GM18870 (cell line): Measurements from ENCODE around the gene RHOB.
"Not testable (repeated sequence)": the region's sequence is repeated elsewhere in the genome, so short reads cannot be mapped to it uniquely, and the experiment has no call there.

Experiments
- ATAC-seq: cut with Tn5 transposase; IDR thresholded peaks from one replicate; pipeline ENCODE4 v1.9.1; 2021; ENCODE audit warnings: moderate library complexity; ENCODE audit not compliant: unreplicated experiment

Gene RHOB

DNA sequence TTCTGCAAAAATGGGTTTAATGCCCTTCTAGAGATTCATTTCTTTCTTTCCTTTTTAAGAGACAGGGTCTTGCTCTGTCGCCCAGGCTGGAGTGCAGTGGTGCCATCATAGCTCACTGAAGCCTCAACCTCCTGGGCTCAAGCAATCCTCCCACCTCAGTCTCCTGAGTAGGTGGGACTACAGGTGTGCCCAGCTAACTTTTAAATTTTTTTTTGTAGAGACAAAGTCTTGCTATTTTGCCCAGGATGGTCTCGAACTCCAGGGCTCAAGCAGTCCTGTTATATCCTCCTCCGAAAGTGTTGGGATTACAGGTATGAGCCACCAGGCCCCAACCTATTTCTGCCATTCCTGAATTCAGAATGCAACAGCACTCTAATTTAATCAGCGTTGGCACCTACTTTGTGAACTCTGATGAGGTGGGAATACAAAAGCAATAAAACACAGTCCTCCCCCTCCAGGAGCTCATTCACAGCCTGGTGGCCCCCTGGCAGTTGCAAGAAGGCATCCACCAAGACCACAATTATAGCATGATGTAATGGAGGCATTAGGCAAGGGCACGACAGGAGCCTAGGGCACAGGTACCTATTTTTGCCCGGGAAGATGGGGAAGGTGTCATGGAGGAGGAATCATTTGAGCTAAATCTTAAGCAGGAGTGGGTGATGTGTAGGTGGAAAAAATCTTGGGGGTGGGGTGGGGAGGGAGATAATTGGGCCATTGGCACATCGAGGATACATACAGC is 5.1 kb downstream of the RHOB start:
- no peak for ATAC-seq

DNA sequence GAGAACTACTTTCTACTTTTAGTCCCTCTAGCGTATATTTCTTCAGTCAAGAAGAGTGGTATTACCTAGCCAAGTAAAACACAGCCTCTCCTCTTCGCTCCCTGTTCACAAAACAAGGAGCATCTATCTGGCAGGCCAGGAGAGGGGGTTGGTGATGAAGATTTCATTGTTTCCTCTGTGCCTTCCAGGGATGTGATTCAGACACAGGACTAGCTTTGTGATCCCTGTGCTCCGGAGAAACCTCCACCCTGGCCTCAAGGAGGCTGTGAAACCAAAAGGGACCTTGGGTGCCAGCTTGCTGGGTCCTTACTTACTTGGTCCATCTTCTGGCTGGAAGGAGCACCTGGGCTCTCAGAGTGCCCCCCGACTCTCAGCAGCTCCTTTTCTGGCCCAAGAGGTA is 5.7 kb downstream of the RHOB start:
- ATAC-seq = no peak

DNA sequence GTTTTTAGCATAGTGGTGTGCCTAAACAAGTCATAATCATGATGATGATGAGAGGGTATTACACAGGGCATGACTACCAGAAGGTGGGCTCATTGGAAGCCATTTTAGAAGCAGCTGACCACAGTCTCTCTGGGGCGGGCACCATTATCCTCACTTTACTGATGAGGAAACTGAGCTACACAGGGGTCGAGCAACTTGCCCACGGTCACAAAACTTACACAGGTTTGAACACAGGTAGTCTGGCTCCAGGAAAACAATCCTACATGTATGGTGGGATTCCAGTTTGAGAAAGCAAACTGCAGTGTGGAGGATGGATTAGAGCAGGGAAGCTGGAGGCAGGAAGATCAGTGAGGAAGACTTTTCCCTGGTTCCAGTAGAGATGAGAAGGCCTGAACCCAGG is 6.2 kb downstream of the RHOB start:
- ATAC-seq = no peak

DNA sequence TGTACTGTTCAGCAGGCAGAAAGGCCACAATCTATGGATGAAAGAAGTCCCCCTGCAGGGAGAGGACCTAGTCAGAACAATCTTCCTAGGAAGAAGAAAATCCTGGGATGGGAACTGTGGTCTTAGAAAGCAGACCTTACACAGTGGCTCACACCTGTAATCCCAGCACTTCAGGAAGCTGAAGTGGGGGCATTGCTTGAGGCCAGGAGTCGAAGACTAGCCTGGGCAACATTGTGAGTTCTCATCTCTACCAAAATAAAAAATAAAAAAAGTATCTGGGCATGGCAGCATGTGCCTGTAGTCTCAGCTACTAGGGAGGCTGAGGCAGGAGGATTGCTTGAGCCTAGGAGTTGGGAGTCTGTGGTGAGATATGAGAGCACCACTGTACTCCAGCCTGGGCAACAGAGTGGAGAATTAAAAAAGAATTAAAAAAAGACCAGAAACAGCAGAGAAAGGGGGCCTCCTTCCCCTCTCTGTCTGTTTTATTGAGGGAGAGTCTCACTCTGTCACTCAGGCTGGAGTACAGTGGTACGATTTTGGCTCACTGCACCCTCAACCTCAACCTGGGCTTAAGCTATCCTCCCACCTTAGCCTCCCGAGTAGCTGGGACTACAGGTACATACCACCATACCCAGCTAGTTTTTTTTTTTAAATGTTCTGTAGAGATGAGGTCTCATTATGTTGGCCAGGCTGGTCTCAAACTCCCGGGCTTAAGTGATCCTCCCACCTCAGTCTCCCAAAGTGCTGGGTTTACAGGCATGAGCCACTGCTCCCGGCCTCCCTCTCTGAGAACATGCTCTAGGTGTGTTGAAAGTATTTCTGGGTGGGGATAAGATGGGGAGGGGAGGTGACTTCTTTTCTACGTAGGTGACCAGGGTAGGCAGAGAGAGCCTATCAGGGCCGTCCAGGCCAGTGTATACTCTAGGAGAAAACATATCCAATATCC is 7.4 kb downstream of the RHOB start:
- ATAC-seq = no peak

DNA sequence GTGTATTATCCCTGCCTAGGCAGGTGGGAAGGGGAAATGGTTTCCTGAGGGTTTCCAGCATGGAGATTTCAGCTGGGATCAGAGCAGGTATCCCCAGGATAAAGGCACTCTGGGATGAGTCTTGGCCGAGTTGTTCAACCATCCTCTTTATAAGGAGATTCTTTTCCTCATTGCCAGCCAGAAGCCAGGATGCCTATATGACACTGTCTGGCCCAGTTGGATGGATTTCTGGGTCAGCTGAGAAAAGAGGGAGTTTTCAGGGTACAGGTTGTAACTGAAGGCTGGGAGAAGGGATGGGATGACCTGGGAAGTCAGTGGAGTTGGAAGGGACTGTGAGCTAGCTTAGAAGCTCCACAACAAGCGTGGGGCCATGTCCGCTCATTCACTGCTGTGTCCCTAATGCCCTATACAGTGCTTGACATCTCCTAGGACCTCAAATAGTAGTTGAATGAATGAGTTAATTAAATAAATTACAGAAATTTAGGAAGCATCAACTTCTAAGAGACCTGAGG is 8.3 kb downstream of the RHOB start:
- no peak for ATAC-seq

DNA sequence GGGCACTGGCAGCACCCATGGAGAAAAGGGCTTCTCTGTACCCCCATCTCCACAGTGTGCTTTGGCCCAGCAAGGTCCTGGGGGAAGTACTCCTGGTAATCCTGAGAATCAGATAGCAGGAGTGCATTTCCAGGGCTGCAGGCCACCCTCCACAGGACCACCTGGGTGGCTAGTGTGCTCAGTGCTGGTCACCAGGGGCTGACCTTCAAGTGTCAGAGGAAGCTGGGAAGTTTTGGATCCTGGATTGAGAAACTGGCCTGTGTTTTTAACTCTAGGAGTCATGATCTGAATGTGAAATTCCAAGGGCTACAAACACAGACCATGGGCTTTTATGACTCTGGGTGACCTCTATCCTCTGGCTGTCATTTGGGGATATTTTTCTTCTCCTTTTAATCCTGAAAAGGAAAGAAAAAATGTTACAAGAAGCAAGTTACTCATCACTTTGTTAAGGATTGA is 9.3 kb downstream of the RHOB start:
- ATAC-seq = no peak

DNA sequence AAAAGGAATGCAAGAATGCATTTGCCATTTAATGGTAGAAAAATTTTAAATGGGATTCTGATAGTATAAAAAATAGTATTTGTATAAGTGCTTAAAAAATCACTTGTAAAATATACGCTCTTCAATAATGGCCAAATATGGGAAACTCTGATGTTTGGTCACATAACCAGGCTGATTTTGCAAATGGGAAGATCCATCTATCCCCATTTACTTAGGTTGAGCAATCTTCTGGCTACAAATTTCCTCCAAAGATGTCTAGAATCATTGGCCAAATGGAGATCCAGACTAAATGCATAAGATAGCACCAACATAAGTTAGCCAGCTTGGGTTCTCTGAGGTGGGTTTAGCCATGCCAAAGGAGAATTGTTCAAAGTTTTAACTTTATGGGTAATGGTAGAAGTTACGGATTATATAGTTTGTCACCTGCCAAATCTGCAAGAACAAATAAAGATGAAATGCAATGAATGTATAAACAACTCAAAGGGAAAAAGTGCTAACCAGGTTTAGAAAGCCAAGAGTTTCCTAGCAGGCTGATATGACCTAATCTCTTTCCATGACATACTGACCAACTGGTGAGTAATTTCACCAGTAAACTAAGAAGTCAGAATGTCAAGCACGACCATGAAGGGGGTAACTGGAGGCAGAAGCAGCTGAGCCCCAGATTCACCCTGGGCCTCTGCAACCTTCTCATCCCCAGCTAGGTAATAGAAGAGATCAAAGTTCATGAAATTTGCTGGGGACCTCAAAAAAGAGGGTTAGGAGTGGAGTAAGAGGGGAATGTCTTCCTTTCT is 10.0 kb downstream of the RHOB start:
- ATAC-seq = peak; percentile 63

DNA sequence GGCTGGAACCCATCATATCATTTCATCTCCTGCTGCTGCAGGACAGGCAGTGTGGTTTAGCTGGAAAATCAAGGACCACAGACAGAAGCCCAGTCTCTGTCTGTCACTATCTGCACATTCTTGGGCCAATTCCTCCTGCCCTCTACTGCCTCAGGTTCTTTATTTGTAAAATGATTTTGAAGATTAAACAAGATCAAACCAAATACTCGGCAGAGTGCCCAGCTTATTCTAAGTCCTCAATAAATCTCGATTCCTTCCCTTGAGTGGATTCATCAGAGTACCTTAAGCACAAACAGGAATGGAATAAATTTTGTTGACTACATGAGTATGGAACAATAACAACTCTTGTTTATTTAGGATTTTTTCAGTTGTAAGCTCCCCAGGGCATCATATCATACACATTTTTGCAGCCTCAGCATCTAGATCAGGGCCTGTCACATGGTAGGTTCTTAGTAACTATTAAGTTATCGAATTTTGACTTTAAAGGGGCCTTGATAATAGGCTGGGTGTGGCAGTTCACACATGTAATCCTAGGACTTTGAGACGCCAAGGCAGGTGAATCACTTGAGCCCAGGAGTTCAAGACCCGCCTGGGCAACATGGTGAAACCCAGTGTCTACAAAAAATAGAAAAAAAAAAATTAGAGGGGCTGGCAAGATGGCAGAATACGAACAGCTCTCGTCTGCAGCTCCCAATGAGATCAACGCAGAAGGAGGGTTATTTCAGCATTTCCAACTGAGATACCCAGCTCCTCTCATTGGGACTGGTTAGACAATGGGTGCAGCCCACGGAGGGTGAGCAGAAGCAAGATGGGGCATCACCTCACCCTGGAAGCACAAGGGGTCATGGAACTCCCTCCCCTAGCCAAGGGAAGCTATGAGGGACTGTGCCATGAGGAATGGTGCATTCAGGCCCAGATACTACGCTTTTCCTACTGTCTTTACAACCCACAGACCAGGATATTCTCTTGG is 11.1 kb downstream of the RHOB start:
- ATAC-seq = no peak

DNA sequence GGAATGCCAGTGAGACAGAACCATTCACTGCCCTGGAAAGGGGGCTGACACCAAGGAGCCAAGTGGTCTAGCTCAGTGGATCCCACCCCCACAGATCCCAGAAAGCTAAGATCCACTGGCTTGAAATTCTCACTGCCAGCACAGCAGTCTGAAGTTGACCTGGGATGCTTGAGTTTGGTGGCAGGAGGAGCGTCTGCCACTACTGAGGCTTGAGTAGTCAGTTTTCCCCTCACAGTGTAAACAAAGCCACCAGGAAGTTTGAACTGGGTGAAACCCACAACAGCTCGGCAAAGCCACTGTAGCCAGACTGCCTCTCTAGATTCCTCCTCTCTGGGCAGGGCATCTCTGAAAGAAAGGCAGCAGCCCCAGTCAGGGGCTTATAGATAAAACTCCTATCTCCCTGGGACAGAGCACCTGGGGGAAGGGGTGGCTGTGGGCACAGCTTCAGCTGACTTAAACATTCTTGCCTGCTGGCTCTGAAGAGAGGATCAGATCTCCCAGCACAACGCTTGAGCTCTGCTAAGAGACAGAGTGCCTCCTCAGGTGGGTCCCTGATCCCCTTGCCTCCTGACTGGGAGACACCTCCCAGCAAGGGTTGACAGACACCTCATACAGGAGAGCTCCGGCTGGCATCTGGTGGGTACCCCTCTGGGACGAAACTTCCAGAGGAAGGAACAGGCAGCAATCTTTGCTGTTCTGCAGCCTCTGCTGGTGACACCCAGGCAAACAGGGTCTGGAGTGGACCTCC is 12.0 kb downstream of the RHOB start:
- ATAC-seq = not testable (repeated sequence)

DNA sequence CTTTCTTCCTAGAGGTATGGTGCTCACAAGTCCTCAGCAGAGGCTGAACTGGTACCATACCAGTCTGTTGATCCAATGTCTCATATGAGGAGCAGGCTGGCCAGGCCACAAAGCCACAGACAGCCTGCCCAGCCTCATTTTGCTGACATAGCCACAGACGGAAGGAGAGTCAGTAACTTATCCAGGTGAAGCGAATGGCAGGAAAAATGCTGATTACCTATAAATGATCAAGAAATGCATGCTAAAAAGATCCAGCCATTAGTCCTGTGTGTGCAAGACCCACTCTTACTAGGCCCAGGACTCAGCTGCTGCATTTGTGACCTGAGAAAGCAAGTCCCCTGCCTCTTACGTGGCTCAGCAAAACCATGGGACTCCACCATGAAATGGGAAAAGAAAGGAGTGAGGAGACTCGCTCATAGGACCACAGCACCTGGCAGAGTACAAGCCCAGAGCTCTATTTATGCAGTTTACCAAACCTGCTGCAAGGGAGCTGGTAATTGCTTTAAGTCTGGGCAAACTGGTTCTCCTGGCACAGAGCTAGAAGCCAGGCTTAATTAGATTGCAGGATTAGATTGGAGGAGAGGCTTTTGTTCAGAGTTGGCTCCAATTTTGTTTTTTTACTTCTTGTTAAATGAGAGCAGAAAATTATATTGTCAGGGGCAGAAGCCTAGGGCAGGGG is 19.0 kb downstream of the RHOB start:
- no peak for ATAC-seq

DNA sequence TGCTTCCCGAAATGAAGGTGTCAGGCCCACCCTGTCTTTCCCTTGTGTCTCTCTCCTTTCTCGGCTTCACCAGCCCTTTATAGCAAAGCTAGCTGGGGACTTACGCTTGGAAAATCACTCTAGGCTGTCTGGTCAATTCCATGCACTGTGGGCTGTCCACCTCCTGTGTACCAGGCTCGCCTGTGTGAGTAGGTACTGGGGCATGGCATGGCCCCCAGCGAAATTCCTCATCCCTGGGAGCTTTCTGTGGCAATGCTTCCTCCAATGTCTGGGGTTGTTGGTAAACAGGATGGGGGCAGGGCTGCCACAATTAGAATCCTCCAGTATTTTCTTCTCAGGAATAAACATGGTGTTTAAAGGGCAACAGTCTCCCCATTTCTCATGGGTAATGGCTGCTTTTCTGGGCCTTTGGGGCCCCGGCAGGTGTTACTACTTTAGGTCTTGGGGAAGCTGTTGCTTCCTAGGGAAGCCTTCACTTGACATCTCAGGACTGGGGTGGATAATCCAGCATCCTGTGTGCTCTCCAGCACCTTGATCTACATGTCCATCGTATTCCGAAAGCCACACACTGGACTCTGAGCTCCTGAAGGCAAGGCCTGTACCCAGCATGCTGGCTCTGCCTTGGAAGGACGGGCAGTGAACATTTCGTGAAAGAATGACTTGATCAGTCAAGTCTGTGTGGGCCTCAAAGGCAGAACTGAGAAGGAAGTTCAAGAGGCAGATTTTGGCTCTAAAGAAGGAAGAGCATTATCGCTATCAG is 21.1 kb downstream of the RHOB start:
- ATAC-seq = no peak

DNA sequence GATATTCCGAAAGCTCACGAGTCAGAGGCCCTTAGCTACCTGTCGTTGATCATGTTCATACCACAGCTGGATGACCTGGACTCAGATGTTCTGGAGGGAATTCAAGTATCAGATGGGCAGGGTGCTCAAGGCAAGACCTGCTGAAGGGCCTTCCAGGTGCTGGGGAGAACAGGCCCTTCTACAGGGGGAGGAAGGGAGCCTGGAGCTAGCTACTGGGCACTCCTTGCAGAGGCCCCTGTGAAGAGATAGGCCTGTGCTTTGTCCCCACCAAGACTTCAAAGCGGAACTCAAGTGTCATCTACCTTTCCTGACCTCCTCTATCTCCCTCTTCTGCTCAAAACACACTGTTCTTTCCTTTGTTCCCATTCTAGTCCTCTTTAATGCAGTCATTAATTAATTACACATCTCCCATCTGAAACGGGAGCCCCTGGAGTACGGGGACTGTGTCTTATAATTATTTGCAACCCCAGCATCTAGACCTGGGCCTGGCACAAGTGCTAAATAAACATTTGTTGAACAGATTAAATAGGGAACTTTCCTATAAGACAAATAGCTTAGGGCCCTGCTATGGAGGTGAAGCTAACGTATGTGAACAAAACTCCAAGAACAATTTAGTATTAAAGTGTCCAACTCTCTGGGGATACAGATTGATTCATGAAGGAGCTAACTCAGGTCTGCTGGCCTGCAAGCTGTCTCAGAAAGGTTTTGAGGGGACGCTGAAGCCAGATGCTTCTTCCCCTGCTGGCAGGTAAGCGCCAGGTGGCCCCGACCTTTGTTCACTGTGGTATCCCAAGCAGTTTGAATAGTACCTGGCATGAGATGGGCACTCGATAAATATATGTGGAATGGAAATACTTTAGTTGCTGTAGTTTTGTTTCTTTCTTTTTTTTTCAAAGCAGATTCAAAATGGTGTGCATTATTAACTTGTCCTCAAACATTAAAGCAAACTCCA is 22.0 kb downstream of the RHOB start:
- ATAC-seq = no peak

DNA sequence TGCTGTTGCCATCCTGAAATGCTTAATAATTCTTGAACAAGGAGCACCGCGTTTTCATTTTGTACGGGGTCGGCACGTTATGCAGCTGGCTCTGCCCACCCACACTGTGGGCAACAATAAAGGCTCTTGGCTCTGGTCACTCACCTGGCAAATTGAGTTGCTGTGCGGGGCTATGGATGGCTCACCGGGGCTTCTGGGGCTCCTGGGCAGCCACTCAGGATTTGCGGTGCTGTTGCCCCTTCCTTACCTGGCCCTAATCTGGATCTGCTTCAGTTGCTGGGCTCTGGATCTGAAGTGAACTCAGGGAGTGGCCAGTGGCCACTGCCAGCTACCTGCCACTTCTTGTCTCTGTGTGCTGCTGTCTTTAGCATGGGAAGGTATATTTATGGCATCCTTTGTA is 22.7 kb downstream of the RHOB start:
- no peak for ATAC-seq

DNA sequence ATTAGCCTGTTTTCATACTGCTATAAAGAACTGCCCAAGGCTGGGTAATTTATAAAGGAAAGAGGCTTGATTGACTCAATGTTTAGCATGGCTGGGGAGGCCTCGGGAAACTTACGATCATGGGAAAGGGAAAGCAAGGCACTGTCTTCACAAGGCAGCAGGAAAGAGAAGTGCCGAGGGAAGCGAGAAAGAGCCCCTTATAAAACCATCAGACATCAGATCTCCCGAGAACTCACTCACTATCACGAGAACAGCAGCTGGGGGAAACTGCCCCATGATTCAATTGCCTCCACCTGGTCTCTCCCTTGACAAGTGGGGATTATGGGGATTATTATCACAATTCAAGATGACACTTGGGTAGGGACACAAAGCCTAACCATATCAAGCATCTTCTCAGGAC is 23.3 kb downstream of the RHOB start:
- no peak for ATAC-seq

DNA sequence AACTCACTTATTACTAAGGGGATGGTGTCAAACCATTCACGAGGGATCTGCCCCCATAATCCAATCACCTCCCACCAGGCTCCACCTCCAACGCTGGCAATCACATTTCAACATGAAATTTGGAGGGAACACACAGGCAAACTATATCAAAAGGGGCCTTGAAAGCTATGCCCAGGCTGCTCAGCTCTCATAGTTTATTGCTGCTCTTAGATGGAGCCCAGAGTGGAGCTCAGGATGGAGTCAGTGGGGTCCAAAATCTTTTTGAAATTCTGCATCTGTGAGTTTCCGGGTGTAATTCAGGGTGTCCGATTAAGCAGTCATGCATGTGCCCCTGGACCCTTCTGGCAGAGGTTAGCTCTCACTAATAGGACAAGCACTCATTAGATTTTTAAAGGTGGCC is 24.3 kb downstream of the RHOB start:
- ATAC-seq = no peak

DNA sequence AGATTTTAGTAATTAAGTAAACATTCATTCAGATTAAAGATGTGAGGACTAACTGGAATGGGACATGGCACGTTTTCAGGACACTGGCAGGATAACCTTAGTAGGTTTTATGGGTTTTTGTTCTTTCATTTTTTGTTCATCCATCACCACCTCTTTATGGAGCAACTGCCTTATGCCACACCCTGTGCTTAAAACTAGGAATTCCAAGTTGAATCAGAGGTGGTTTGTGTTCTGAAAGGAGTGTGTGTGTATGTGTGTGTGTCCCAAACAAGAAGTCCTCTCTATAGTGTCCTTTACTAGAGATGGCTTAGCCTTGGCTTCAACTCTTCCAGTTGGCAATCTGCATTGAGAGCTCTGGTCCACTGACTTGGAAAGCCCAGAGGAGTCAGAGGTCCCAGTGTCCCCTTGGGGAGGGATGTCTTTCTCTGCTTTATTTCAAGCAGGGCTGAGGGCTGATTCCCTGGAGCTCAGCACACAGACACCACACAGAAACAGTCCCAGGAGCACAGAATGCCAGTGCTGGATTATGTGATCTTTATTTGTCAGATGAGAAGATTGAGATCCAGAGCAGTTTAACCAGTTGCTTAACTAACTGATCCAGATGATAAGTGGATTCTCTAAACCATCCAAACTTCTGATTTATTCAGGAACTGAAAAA is 25.2 kb downstream of the RHOB start:
- no peak for ATAC-seq
